Measurements from ENCODE around the gene NSD1. TPM values are rescaled to one million over a fixed set of nuclear protein-coding genes. Genes with fewer than 3 reads are reported as not detected.

NSD1 gene
- total and polyA plus RNA-seq, 2 of the 4 experiments (the other 2 are of a cell fraction) = 7.7 to 31.0 TPM

- in situ Hi-C loops (cut with MboI; ENCODE audit: low sequenced_read_pairs) (no loop called here), dilution Hi-C loops (cut with HindIII; ENCODE audit: low sequenced_read_pairs, unreplicated experiment) (no loop called here), intact Hi-C loops (cut with micrococcal nuclease) (no loop called here)
- Histone ChIP-seq H3K4me1 (ENCODE audit: control insufficient read depth, insufficient read depth, low read length) (no peaks in the 10 kb centered on the region), H2BK120ac (ENCODE audit: low read depth, low read length) (no peak overlapping the region), H3K9me1 (ENCODE audit: insufficient read depth, low read length) (no peaks in the 10 kb centered on the region), H3K4ac (ENCODE audit: low read depth, low read length) (no peak overlapping the region), H3K79me1 (ENCODE audit: low read depth in 1 of 2, low read length in 2 of 2) (peaks cover 5 to 14% of the 10 kb centered on the region in 2 experiments; a peak in 2 of 4 replicates), H3K9ac (ENCODE audit: low read depth, low read length) (no peak overlapping the region), H3K9me3 (ENCODE audit: control insufficient read depth, insufficient read depth, low read length) (no peaks in the 10 kb centered on the region), H3K18ac (ENCODE audit: low read depth, low read length) (no peak overlapping the region), H3K4me2 (ENCODE audit: low read depth, low read length) (no peak overlapping the region), H2BK20ac (ENCODE audit: low read depth, low read length) (no peak overlapping the region), H3K23ac (ENCODE audit: low read depth, low read length) (no peak overlapping the region), H2AK9ac (replicated peaks; ENCODE audit: low read depth, low read length, poor library complexity) (no peak overlapping the region), H2BK15ac (ENCODE audit: low read depth, low read length) (no peak overlapping the region), H4K8ac (ENCODE audit: low read depth in 2 of 2, low read length in 2 of 2) (no peak overlapping the region), H3K27ac (ENCODE audit: insufficient read depth, low read length) (no peak overlapping the region), H3K56ac (ENCODE audit: extremely low read depth, insufficient read depth, low read length) (no peak overlapping the region), H4K20me1 (ENCODE audit: insufficient read depth, low read length) (peaks cover 3% of the 10 kb centered on the region; the same call in 1 of the 2 replicates), H4K91ac (ENCODE audit: insufficient read depth, low read depth, low read length) (no peak overlapping the region), H3K14ac (replicated peaks; ENCODE audit: low read depth, low read length) (no peak overlapping the region), H4K5ac (ENCODE audit: low read depth, low read length) (no peak overlapping the region), H3K27me3 (ENCODE audit: control insufficient read depth, insufficient read depth, low read length) (no peaks in the 10 kb centered on the region), H2AFZ (replicated peaks; ENCODE audit: low read length, poor library complexity) (no peak overlapping the region), H3K36me3 (ENCODE audit: control insufficient read depth, insufficient read depth, low read length) (peaks cover 77% of the 10 kb centered on the region), H2BK5ac (ENCODE audit: low read depth, low read length, poor library complexity, severe bottlenecking) (no peak overlapping the region), H3K4me3 (ENCODE audit: insufficient read depth, low read depth, low read length) (no peak overlapping the region), H2AK5ac (ENCODE audit: low read depth, low read length) (no peak overlapping the region)
- no peak for ATAC-seq (ENCODE audit: low read depth)
- BruUV-seq (replicated peaks) = no TSS peak
- no peak for DNase-seq
- 100% methylated on average over 6 of the region's 13 CpGs; no CpG with 5 or more reads in 1 of the 2 experiments for WGBS, 2 experiments (ENCODE audit: extremely low coverage in 2 of 2, insufficient read length in 1 of 2)
- CTCF ChIA-PET = no interaction called here
- POLR2A ChIA-PET (ENCODE audit: unreplicated experiment) = no interaction called here
- TF ChIP-seq MAFK (IDR thresholded peaks at IDR 0.05; ENCODE audit: low read depth, low read length) (no peak), CTCF (conservative IDR thresholded peaks at IDR 0.05; ENCODE audit: low read depth, low read length) (no peak), POLR2A (IDR thresholded peaks at IDR 0.05; ENCODE audit: low read depth, low read length) (no peak), FOS (IDR thresholded peaks at IDR 0.05; ENCODE audit: low read depth, low read length) (no peak), ELK1 (IDR thresholded peaks at IDR 0.05; ENCODE audit: borderline replicate concordance, low read depth, low read length) (no peak)
These were observed 199.3 kb downstream of the NSD1 start for GRCh38 chr5:177332896-177333260.

All from IMR-90 (cell line).